ENCODE results near the gene CFAP43.

GRCh38 chr10:104233817-104234216, 1.7 kb upstream of the CFAP43 start:
- TF ChIP-seq REST (IDR thresholded peaks at IDR 0.05; ENCODE audit: insufficient read depth in 1 of 2, low read depth in 2 of 2, low read length in 2 of 2) (no peak), TAF1 (IDR thresholded peaks at IDR 0.05; ENCODE audit: borderline replicate concordance, insufficient read depth, low read length) (no peak), POLR2AphosphoS5 (IDR thresholded peaks at IDR 0.05; ENCODE audit: low read depth, low read length) (no peak)

Data from PFSK-1 (cell line).